GM19043 (cell line): ENCODE data around the gene ST3GAL5.

ENCODE experiments used
- ATAC-seq: cut with Tn5 transposase; IDR thresholded peaks from one replicate; pipeline ENCODE4 v1.9.1; 2021; ENCODE audit warnings: low read depth; ENCODE audit not compliant: unreplicated experiment

The ST3GAL5 gene

GRCh38 chr2:85917887-85918795, 29.4 kb upstream of the ST3GAL5 start:
- ATAC-seq: no peak

DNA sequence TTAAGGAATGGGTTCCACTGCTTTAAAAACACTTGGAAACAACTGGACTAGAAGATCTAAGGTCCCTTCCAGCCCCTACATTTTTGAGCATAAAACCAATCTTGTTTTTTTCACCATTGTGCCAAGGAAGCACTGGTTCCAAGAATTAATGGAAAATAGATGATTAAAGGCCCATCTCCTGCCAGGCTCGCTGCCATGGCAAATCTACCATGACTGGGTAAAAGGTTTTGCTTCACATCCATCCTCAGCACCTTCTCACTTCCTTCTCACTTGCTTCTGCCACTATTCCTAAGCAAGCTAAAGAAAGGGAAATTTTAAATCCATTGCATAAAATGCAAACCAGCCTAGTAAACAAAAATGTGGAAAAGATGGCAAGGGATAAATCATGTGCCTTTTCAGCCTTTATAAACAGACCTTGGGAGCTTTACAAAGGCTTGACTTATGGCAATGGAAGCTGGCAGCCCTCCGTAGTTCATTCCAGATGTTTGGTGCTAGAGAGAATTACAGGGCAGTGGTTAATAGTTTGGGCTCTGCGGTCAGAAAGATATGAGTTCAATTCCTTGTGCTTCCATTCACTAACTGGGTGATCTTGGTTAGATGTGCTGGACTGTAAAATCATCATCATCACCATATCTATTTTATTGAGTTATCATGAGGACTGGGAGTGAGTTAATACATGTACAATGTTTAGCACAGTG, 27.0 kb upstream of the ST3GAL5 start:
- ATAC-seq: no peak

DNA sequence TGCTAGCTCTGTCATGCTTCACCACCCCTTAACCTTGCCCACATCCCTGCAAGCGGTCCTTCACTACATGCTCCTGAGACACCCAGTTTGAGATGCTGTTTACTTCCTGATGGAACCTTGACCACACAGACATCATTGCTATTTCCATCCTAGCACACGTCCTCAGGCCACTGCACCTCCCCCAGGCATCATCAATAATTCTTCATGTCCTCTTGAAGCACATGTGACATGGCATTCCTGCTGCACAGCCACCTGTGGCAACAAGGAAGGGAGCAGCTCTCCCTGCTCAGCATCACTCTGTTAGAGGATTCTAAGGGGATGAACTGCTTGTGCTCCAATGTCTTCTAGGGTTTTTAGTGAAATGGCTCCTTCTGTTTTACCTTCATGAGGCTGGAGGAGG, 26.1 kb upstream of the ST3GAL5 start:
- no peak for ATAC-seq

GRCh38 chr2:85913884-85914881, 25.4 kb upstream of the ST3GAL5 start:
- ATAC-seq: no peak

DNA sequence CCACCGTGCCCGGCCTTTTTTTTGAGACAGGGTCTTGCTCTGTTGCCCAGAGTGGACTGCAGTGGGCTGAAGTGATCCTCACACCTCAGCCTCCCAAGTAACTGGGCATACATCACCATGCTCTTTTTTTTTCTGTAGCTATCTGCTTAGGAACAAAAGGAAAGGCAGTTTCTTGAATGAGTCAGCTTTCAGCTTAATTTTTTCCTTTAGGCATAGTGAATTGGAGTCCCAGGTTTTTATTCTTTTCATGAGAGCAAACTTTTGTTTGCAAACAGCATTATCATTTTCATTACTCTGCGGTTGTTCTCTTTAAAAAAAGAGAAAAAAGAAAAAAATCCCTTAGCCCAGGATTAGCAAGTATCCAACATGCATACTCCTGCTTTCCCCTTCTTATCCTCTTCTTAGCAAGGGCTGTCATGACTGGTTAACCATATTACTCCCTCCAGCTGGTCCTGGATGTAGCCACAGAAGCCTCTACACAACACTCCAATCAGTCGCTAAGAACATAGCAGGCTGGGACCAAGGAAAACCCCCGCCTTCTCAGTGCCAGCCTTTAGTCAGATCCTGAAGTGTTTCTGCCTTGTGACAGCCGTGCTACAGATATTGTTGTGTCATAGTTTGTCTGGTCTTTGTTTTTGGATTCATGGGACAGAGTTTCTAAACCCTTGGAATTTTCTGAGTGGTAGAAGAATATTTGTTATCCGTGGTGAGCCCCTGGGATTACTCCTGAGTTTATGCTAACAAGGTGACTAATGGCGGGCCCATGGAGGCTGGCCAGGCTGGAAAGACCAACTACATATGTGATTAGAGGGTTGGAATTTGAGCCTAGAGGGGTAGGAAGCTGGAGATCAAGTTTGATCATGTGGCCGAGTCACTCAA, 23.3 kb upstream of the ST3GAL5 start:
- ATAC-seq: no peak

DNA sequence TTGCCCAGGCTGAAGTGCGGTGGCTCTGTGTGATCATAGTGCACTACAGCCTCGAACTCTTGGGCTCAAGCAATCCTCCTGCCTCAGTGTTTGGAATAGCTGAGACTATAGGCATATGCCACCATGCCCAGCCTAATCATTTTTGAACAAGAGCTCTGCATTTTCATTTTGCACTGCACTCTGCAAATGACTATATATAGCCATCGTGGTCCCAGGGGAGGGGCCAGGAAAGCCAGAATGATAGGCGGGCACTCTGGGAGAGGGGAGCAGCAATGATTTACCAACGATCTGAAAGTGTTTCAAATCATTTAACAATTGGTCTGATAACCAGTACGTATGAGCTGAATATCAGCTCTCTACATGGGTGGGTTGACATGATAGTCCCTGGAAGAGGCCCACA, 22.3 kb upstream of the ST3GAL5 start:
- no peak for ATAC-seq

DNA sequence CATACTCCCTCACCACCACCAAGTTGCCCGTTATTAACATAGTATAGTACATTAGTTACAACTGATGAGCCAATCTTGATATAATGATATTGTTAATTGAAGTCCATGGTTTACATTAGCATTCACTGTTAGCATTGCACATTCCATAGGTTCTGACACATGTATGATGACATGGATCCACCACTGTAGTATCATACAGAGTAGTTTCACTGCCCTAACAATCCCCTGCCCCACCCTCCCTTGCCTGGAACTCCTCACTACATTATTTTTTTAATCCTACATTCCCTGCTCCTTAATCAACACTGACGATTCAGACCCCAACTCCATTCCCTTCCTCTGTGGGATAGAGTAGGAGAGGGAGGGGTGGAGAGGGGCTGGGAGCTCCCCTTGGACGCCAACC, 20.2 kb upstream of the ST3GAL5 start:
- no peak for ATAC-seq

- no peak for ATAC-seq
Measured at GRCh38 chr2:85908506-85908905, 19.7 kb upstream of the ST3GAL5 start.

DNA sequence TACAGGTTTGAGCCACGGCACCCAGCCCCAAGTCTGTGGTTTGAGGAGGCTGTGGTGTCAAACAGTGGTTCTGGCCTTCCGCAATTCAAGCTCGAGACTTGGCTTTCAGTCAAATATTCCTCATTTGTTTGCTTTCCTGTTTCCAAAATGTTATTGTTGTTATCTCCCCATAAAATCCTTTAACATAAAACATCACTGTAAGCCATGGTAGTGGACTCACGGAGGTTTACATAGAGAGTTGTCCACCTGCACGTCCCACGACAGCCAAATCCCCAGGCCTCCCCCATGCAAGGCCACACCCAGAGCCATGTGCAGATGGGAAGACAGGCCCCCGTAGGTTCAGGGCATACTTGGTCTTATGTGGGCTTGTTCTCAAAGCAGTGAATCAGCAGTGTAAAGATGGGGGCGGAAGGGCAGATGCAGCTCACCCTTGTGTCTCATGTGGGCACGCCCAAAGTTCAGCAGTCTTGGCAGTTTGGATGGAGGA, 18.9 kb upstream of the ST3GAL5 start:
- ATAC-seq: no peak

DNA sequence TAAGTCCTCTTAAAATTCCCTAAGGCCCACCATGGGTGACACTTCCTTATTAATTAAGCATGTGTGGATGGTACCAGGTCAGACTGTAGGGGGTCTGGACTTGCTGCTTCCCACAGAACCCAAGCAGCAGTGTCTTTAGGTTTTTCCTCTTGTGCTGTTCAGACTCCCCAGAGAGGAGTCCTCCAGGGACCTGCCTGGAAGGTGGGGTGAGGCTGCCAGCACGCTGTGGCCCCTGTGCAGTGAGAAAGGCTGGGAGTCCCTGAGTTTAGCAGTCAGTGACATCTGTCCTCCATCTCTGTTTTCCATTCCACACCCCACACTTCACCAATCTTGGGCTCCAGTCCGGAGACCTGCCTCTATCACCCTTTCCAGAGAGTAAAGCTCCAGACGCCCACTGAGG, 18.0 kb upstream of the ST3GAL5 start:
- ATAC-seq: no peak

DNA sequence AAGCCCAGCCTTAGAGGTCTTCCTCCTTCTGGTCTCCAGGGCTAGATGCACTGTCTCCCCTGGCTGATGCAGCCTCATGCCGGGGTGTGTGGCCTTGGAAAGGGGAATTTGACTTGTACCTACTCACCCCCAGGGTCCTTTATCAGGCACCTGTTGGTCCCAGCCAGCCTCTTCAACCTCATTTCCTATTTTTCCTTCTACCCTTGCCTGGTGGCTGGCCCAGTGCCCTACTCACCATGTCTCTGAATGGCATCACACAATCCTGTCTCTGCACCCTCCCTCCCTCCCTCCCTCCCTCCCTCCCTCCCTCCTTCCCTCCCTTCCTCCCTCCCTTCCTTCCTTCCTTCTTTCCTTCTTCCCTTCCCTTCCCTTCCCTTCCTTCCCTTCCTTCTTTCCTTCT, 17.1 kb upstream of the ST3GAL5 start:
- ATAC-seq: no peak

GRCh38 chr2:85905187-85905666, 16.4 kb upstream of the ST3GAL5 start:
- ATAC-seq: no peak

GRCh38 chr2:85903849-85904248, 15.1 kb upstream of the ST3GAL5 start:
- ATAC-seq: no peak

DNA sequence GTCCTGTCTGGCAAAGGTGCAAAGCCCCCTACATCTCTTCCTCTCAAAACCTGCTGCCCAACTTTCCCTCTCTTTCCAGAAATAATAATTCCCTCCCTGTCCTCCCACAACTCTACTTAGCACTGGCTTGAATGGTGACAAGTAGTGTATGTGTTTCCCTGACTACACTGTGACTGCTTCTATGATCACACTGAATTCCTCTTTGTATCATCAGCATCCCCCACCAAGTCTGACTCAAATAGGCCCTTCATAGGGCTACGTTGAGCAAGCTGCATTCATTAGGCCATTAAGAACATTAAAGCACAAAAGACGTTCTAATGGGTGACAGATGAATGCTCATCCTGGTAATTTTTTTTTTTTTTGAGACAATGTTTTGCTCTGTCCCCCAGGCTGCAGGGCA, 13.7 kb upstream of the ST3GAL5 start:
- ATAC-seq: no peak

GRCh38 chr2:85901155-85901554, 12.4 kb upstream of the ST3GAL5 start:
- no peak for ATAC-seq

DNA sequence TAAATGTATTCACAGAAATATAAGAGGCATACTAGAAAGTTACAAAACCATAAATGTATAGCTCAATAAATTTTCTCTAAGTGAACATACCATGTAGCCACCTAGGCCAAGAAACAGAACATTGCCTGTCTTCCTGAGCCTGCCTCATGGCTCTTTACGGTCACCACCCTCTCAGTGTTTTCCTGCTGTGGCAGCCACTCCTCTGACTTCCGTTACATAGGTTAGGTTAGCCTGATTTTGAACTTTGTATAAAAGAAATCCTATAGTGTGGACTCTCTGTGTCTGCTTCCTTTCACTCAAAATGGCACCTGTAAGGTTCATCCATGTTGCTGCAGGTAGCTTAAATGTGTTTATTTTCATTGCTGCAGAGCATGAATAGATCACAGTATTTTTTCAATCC, 11.6 kb upstream of the ST3GAL5 start:
- ATAC-seq: no peak

GRCh38 chr2:85899849-85900248, 11.1 kb upstream of the ST3GAL5 start:
- ATAC-seq: no peak

GRCh38 chr2:85899284-85899683, 10.5 kb upstream of the ST3GAL5 start:
- ATAC-seq: no peak

GRCh38 chr2:85898881-85899280, 10.1 kb upstream of the ST3GAL5 start:
- ATAC-seq: no peak
